Subcutaneous adipose tissue (tissue), 4 donors: ENCODE measurements around the gene GPR148. TPM values are rescaled to one million over a fixed set of nuclear protein-coding genes. Genes with fewer than 3 reads are reported as not detected.

Experiments
- CTCF ChIP-seq: fragments of 450-650 bp; IDR thresholded peaks from one replicate; pipeline ENCODE4 v1.5.1; 2016; ENCODE audit warnings: low read depth, mild to moderate bottlenecking, control low read depth, antibody characterized with exemption, moderate library complexity
- total RNA-seq, 4 donors: library from RNA; depleted of rRNA; stranded (reverse); fragments of >200 nt; gene quantifications; one replicate each; pipeline ENCODE4 v1.1.0, GENCODE V29; 2016

GPR148 gene
- total RNA-seq, 4 donors from 2014 or later = not detected

- no peak for TF ChIP-seq CTCF
Observed at GRCh38 chr2:130764035-130764820, 35.4 kb downstream of the GPR148 start.

- no peak for TF ChIP-seq CTCF
Observed at GRCh38 chr2:130764821-130765115, 35.9 kb downstream of the GPR148 start.

- TF ChIP-seq CTCF = no peak
Observed at GRCh38 chr2:130765464-130765863, 36.6 kb downstream of the GPR148 start.

GRCh38 chr2:130766037-130766436 is 37.2 kb downstream of the GPR148 start:
- TF ChIP-seq CTCF = no peak

- TF ChIP-seq CTCF = no peak
Observed at GRCh38 chr2:130766711-130767407, 38.0 kb downstream of the GPR148 start.

- no peak for TF ChIP-seq CTCF
Observed at GRCh38 chr2:130767408-130767775, 38.5 kb downstream of the GPR148 start.

- TF ChIP-seq CTCF = no peak
Observed at GRCh38 chr2:130768191-130768855, 39.5 kb downstream of the GPR148 start.
